Body of pancreas (tissue), 4 donors: ENCODE results near the gene RTL3. TPM values are rescaled to one million over a fixed set of nuclear protein-coding genes. Genes with fewer than 3 reads are reported as not detected.

Experiments used
- ATAC-seq: fragments of 150-250 bp; one replicate; pipeline ENCODE4 v1.9.1; 2016
- DNase-seq, 4 donors: peaks; one replicate each; pipeline ENCODE4 v3.0.0-alpha.2; 2019
- H3K27ac ChIP-seq, 4 donors: fragments of 200-600 bp; sonication (generic); 1 replicate in 3 of 4; 2 replicates in 1 of 4; pipeline versions ENCODE4 v1.5.1 to v1.6.1; 2016 to 2019; ENCODE audit warnings: mild to moderate bottlenecking in 1 of 4, mixed read lengths in 1 of 4, moderate library complexity in 1 of 4
- H3K27me3 ChIP-seq, 2 donors: fragments of 200-600 bp; sonication (generic); one replicate each; pipeline ENCODE4 v1.6.0; 2016; ENCODE audit warnings: mild to moderate bottlenecking in 1 of 2
- H3K36me3 ChIP-seq, 2 donors: fragments of 200-600 bp; sonication (generic); replicated peaks in 1 of 2; 2 replicates each; pipeline ENCODE4 v1.5.1; 2016; ENCODE audit warnings: low read depth in 2 of 2; ENCODE audit not compliant: insufficient read depth in 1 of 2
- H3K4me1 ChIP-seq: fragments of 200-600 bp; sonication (generic); one replicate; pipeline ENCODE4 v1.6.0; 2016
- H3K4me3 ChIP-seq, 2 donors: fragments of 200-600 bp; sonication (generic); 1 replicate in 1 of 2; 2 replicates in 1 of 2; pipeline ENCODE4 v1.5.1; 2016 to 2019
- H3K9me3 ChIP-seq, 3 donors: fragments of 200-600 bp; sonication (generic); 1 replicate in 2 of 3; 2 replicates in 1 of 3; pipeline ENCODE4 v1.5.1; 2016
- POLR2A ChIP-seq, 3 donors: fragments of 450-650 bp; IDR thresholded peaks; one replicate each; pipeline ENCODE4 v1.6.1; 2016; ENCODE audit warnings: antibody characterized with exemption in 3 of 3, mild to moderate bottlenecking in 2 of 3
- WGBS, 2 donors: methylation state at CpG; one replicate each; pipeline ENCODE4 v1.1.5; 2017; 5-methylcytosine and 5-hydroxymethylcytosine counted together
- intact Hi-C: fragments of 100-400 bp; cut with DNase I; formaldehyde crosslinking; loops from one replicate; pipeline ENCODE4 v1.15.1; 2023
- total RNA-seq, 2 donors: library from RNA; depleted of rRNA; stranded (reverse); fragments of >200 nt; gene quantifications; one replicate each; pipeline ENCODE4 v1.1.0, GENCODE V29; 2016
- TF ChIP-seq, protein P1 (sequence below), 7 experiments: fragments of 450-650 bp in 4 of 7; fragments of 200-600 bp in 3 of 7; sonication (generic) in 3 of 7; IDR thresholded peaks; one replicate each; pipeline ENCODE4 v1.5.1; 2016 to 2019; ENCODE audit warnings: antibody characterized with exemption in 7 of 7

The RTL3 gene
- total RNA-seq, 2 donors from 2014 or later, result 0.52 TPM; not detected in 1

DNA sequence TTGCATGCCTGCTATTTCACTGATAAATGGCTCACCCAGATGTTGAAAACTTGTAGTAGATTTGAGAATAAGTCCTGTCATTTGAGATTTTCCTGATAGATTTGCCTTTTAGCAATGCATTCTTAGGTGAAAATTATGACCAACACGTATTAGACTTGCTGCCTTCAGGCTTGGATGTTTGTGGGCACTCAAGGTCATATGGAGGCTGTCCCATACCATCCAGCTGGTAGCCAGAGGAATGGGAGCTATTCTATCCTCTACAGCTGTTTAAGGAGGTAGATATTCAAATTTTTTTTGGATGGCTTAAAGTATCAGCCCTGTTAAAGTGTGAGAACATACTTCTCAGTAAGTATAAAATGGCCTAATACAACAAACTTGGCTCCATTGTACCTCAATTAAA lies 34.7 kb downstream of the RTL3 start:
- no peak for DNase-seq
- Histone ChIP-seq H3K36me3 (no peaks in the 10 kb centered on the region), H3K27ac (no peak overlapping the region), H3K4me3 (no peak overlapping the region), H3K4me1 (no peaks in the 10 kb centered on the region), H3K27me3 (no peaks in the 10 kb centered on the region), H3K9me3 (no peaks in the 10 kb centered on the region)
- TF ChIP-seq, protein P1, sequence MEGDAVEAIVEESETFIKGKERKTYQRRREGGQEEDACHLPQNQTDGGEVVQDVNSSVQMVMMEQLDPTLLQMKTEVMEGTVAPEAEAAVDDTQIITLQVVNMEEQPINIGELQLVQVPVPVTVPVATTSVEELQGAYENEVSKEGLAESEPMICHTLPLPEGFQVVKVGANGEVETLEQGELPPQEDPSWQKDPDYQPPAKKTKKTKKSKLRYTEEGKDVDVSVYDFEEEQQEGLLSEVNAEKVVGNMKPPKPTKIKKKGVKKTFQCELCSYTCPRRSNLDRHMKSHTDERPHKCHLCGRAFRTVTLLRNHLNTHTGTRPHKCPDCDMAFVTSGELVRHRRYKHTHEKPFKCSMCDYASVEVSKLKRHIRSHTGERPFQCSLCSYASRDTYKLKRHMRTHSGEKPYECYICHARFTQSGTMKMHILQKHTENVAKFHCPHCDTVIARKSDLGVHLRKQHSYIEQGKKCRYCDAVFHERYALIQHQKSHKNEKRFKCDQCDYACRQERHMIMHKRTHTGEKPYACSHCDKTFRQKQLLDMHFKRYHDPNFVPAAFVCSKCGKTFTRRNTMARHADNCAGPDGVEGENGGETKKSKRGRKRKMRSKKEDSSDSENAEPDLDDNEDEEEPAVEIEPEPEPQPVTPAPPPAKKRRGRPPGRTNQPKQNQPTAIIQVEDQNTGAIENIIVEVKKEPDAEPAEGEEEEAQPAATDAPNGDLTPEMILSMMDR (IDR thresholded peaks at IDR 0.05), result no peak
- no peak for TF ChIP-seq POLR2A (IDR thresholded peaks at IDR 0.05)
- 15 to 17% methylated on average over 1 of the region's 1 CpG for WGBS, 2 donors
- intact Hi-C loops, result no loop called here
- ATAC-seq, result no peak

DNA sequence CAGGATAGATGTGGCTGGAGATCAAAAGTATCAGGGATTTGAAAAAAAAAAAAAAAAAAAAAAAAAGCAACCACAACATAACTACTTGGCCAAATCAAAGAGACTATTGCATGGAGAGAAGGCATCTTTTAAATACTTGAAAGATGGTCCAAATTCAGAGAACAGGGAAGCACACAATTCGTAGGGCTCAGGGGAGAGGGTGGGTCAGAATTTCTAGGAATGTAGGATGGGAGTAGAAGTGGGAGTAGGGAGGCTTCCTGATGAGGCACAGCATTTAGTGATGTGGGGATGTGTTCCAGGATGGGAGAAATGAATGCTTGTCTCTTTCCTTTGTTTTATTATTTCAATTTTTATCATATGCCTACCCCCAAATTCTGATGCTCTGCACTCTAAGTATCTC lies 36.3 kb downstream of the RTL3 start:
- DNase-seq (no peak), ATAC-seq (no peak)
- intact Hi-C loops, result no loop called here
- Histone ChIP-seq H3K4me1 (no peaks in the 10 kb centered on the region), H3K27ac (no peak overlapping the region), H3K36me3 (no peaks in the 10 kb centered on the region), H3K9me3 (no peaks in the 10 kb centered on the region), H3K4me3 (no peak overlapping the region), H3K27me3 (no peaks in the 10 kb centered on the region)
- 0% methylated on average over 1 of the region's 1 CpG for WGBS, 2 donors
- TF ChIP-seq, protein P1 (IDR thresholded peaks at IDR 0.05), result no peak
- no peak for TF ChIP-seq POLR2A (IDR thresholded peaks at IDR 0.05)

DNA sequence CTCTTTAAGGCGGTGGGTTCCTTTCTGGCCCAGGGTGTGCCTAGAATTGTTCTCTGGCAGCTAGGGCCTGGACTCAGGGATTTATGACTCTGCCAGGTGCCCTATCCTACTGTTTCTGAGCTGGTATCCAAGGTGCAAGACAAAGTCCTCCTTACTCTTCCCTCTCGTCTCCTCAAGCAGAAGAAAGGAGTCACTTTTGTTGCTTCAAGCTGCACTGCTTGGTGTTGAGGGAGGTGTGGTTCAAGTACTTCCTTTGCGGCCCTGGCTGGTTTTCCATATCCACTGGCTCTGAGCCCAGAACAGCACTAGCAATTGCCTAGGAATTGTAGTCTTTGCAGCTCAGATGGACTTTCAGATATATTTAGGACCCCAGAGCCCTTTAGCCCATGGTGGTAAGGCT lies 39.3 kb downstream of the RTL3 start:
- ATAC-seq, result no peak
- WGBS, 2 donors, result 64 to 70% methylated on average over 1 to 3 of the region's 3 CpGs
- H3K4me3 ChIP-seq, result no peak overlapping the region
- no peaks in the 10 kb centered on the region for H3K9me3 ChIP-seq
- no peaks in the 10 kb centered on the region for H3K36me3 ChIP-seq
- intact Hi-C loops, result no loop called here
- TF ChIP-seq, protein P1 (IDR thresholded peaks at IDR 0.05), result no peak
- TF ChIP-seq POLR2A (IDR thresholded peaks at IDR 0.05), result no peak
- H3K27me3 ChIP-seq, result no peaks in the 10 kb centered on the region
- no peak overlapping the region for H3K27ac ChIP-seq
- no peaks in the 10 kb centered on the region for H3K4me1 ChIP-seq
- DNase-seq, result no peak

DNA sequence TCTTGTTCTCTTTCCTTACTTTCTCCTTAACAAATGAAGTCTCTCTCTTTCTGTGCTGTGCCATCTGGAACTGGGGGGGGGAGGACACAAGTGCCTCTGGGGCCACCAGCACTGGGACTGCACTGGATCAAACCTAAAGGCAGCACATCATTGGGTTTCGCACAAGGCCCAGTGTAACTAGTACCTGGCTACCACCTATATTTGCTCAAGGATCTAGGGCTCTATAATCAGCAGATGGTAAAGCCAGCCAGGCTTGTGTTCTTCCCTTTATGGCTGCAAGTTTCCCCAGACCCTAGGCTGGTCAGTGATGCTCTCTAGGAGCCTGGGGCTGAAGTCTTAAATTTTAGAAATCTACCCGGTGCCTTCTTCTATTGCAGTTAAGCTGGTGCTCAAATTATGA lies 40.1 kb downstream of the RTL3 start:
- H3K27ac ChIP-seq, result no peak overlapping the region

DNA sequence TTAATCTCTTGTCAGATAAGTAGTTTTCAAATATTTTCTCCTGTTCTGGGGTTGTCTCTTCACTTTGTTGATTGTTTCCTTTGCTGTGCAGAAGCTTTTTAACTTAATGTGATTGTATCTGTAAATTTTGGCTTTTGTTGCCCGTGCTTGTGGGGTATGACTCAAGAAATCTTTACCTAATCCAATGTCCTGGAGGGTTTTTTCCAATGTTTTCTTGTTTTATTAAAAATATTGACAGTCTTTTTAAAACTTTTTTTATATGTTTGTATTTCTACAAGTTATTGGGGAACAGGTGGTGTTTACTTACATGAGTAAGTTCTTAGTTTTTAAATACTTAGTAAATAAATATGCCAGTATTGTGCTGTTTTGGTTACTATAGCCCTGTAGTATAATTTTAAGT lies 44.9 kb downstream of the RTL3 start:
- intact Hi-C loops, result no loop called here
- H3K4me1 ChIP-seq, result no peaks in the 10 kb centered on the region
- no peaks in the 10 kb centered on the region for H3K27me3 ChIP-seq
- WGBS, 2 donors, result 53 to 63% methylated on average over 1 of the region's 1 CpG
- H3K9me3 ChIP-seq, result no peaks in the 10 kb centered on the region
- H3K36me3 ChIP-seq, result no peaks in the 10 kb centered on the region
- H3K27ac ChIP-seq, result no peak overlapping the region
- ATAC-seq, result no peak
- no peak for DNase-seq
- no peak for TF ChIP-seq POLR2A (IDR thresholded peaks at IDR 0.05)
- TF ChIP-seq, protein P1 (IDR thresholded peaks at IDR 0.05), result no peak
- no peak overlapping the region for H3K4me3 ChIP-seq

More for the DNA sequence above, 40.1 kb downstream of the RTL3 start:
- no peaks in the 10 kb centered on the region for H3K27me3 ChIP-seq
- DNase-seq, result no peak
- intact Hi-C loops, result no loop called here
- H3K36me3 ChIP-seq, result no peaks in the 10 kb centered on the region
- WGBS, 2 donors, result 100% methylated on average over 2 of the region's 2 CpGs
- TF ChIP-seq POLR2A (IDR thresholded peaks at IDR 0.05), result no peak
- TF ChIP-seq, protein P1 (IDR thresholded peaks at IDR 0.05), result no peak
- H3K9me3 ChIP-seq, result no peaks in the 10 kb centered on the region
- no peak overlapping the region for H3K4me3 ChIP-seq
- ATAC-seq, result no peak
- H3K4me1 ChIP-seq, result no peaks in the 10 kb centered on the region
